Measurements from ENCODE around the gene ZNFX1.

The ZNFX1 gene

DNA sequence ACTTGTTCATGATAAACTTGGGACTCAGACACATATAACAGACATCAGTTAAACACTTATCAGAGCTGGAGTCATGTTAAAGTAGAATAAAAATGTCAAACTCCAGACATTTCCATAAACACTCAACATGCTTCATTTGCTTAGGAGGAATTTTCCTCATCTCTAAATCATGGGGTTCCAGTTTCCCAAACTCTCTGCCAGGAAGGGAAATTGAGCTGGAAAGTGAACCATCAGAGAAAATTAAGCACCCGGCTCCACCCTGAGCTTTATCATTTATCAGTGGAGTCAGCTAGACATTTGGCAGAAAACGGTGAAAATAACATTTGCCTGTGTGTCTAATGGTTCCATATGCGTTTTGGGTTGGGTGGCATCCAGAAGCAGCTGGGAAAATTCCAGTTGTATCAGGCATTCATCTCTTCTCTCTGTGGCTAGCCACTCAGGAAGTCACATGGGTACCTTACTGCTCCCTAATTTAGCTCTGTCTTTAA, 25.3 kb upstream of the ZNFX1 start:
- TF ChIP-seq CTCF (IDR thresholded peaks at IDR 0.05): no peak

- TF ChIP-seq CTCF (IDR thresholded peaks at IDR 0.05): no peak
Measured at GRCh38 chr20:49297605-49298530, 20.0 kb upstream of the ZNFX1 start.

GRCh38 chr20:49293122-49293521, 15.3 kb upstream of the ZNFX1 start:
- no peak for TF ChIP-seq CTCF (IDR thresholded peaks at IDR 0.05)

- no peak for TF ChIP-seq CTCF (IDR thresholded peaks at IDR 0.05)
Measured at GRCh38 chr20:49292010-49292409, 14.2 kb upstream of the ZNFX1 start.

DNA sequence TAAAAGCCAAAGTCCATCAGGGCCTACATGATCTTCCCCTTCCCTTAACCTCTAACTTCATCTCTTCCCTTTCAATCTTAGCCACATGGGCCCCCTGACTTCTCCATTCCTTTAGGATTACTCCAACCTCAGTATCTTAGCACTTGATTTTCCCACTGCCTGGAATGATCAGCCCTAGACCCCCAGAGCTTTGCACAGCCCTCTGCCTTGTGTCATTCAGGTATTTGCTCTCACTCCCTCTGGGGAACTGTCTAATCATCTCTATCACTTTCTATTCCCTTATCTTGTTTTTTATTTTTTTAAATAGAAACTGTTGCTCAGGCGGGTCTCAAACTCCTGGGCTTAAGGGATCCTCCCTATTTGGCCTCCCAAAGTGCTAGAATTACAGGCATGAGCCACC, 13.3 kb upstream of the ZNFX1 start:
- no peak for TF ChIP-seq CTCF (IDR thresholded peaks at IDR 0.05)

DNA sequence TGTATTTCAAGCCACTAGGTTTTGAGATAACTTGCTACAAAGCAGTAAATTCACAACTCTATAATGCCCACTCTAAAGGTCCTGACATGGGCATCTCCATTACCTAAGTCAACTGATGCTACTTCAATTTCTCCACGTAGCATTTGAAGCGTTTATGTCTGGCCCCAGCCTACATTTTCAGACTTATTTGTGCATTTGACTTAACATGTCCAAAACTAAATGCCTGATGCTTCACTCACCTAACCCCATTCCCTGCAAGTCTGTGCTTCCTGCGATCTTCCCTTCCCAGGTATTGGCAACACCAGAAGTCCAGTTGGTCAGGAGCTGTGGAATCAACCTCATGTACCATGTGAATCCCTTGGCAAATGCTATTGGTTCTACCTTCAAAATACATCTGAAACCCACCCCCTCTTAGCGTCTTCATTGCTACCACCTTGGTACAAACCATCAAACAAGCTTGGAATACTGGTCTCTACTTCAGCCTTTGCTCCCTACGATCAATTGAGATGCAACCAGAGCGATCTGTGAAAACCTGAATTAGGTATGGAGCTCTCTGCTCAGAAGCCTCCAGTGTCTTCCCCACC, 12.8 kb upstream of the ZNFX1 start:
- no peak for TF ChIP-seq CTCF (IDR thresholded peaks at IDR 0.05)

DNA sequence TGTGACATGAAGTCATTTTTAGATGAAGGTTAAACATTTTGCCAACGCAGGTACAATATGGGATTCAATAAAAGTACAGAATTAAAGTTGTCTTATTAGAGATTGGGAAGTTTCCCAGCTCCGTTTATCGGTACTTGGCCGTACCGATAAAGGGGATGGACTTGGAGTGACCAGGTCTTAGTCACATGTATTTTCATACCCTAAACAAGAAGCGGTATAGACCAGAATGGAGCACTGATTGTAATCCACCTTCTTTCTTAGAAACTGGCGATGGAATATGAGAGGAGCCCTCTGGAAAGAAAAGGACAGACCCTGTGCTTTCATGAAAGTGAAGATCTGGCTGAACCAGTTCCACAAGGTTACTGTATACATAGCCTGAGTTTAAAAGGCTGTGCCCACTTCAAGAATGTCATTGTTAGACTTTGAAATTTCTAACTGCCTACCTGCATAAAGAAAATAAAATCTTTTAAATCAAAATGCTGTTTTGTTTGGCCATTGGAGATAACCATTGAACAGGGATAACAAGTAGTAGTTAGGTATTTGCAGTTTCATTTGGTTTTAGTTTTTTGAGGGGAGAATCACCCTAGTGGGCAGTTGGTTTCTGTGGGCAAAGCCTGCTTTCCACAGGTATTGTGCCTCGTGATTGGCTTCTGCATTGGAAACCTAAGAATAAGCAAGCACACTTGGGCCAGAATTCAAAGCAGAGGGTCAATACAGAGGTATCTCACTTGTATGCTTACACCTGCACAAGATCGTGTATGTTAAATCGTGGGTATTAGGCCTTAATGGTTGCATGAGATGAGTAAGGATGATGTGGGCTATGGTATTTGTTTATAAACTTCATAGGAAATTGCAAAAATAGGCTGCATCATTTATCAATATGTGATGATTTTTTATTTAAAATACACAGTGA, 11.2 kb upstream of the ZNFX1 start:
- no peak for TF ChIP-seq CTCF (IDR thresholded peaks at IDR 0.05)
